A549 (cell line): ENCODE measurements around the gene GPATCH4.

Experiments
- CBX2 ChIP-seq: fragments of 200-600 bp; sonication (generic); IDR thresholded peaks from 2 replicates; pipeline ENCODE4 v1.6.1; 2016; ENCODE audit warnings: low read depth, mild to moderate bottlenecking, borderline replicate concordance
- CHD2 ChIP-seq: fragments of 150-350 bp; IDR thresholded peaks from 2 replicates; pipeline ENCODE4 v1.6.1; 2014; ENCODE audit warnings: low read length; ENCODE audit not compliant: partially characterized antibody
- CTCF ChIP-seq: fragments of >200 bp; sonication (Bioruptor Twin); formaldehyde crosslinking; IDR thresholded peaks from 3 replicates; pipeline ENCODE4 v1.5.1; 2016
- JUNB ChIP-seq: fragments of >200 bp; sonication (Bioruptor Twin); formaldehyde crosslinking; IDR thresholded peaks from 2 replicates; pipeline ENCODE4 v1.6.1; 2016
- PHF8 ChIP-seq: fragments of 200-600 bp; sonication (generic); IDR thresholded peaks from 2 replicates; pipeline ENCODE4 v1.6.1; 2016; ENCODE audit warnings: low read depth, mild to moderate bottlenecking, antibody characterized with exemption, moderate library complexity, borderline replicate concordance
- POLR2A ChIP-seq: IDR thresholded peaks from 2 replicates; pipeline ENCODE4 v1.6.1; 2012; ENCODE audit warnings: mild to moderate bottlenecking, low read length
- ZFP36 ChIP-seq: fragments of 450-650 bp; IDR thresholded peaks from 2 replicates; pipeline ENCODE4 v1.6.1; 2014; ENCODE audit warnings: borderline replicate concordance; ENCODE audit not compliant: partially characterized antibody
- TF ChIP-seq, protein P1 (sequence below): fragments of 200-600 bp; sonication (generic); IDR thresholded peaks from 2 replicates; pipeline ENCODE4 v1.6.1; 2016; ENCODE audit warnings: antibody characterized with exemption, mild to moderate bottlenecking, moderate library complexity

- TF ChIP-seq CTCF = no peak
- TF ChIP-seq CBX2 = no peak
- no peak for TF ChIP-seq ZFP36
- no peak for TF ChIP-seq CHD2
- TF ChIP-seq, protein P1, sequence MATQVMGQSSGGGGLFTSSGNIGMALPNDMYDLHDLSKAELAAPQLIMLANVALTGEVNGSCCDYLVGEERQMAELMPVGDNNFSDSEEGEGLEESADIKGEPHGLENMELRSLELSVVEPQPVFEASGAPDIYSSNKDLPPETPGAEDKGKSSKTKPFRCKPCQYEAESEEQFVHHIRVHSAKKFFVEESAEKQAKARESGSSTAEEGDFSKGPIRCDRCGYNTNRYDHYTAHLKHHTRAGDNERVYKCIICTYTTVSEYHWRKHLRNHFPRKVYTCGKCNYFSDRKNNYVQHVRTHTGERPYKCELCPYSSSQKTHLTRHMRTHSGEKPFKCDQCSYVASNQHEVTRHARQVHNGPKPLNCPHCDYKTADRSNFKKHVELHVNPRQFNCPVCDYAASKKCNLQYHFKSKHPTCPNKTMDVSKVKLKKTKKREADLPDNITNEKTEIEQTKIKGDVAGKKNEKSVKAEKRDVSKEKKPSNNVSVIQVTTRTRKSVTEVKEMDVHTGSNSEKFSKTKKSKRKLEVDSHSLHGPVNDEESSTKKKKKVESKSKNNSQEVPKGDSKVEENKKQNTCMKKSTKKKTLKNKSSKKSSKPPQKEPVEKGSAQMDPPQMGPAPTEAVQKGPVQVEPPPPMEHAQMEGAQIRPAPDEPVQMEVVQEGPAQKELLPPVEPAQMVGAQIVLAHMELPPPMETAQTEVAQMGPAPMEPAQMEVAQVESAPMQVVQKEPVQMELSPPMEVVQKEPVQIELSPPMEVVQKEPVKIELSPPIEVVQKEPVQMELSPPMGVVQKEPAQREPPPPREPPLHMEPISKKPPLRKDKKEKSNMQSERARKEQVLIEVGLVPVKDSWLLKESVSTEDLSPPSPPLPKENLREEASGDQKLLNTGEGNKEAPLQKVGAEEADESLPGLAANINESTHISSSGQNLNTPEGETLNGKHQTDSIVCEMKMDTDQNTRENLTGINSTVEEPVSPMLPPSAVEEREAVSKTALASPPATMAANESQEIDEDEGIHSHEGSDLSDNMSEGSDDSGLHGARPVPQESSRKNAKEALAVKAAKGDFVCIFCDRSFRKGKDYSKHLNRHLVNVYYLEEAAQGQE = no peak
- TF ChIP-seq JUNB = no peak
- TF ChIP-seq PHF8 = no peak
- no peak for TF ChIP-seq POLR2A
Observed at GRCh38 chr1:156554971-156555370, 46.3 kb downstream of the GPATCH4 start.
